GM23248 (cell line): ENCODE data around the gene CTBP2. TPM values are rescaled to one million over a fixed set of nuclear protein-coding genes. Genes with fewer than 3 reads are reported as not detected.

ENCODE experiments used
- DNase-seq: peaks from one replicate; pipeline ENCODE4 v3.0.0-alpha.2; 2015
- H2AFZ ChIP-seq: fragments of 200-600 bp; sonication (generic); 2 replicates; pipeline ENCODE4 v1.6.1; 2016; ENCODE audit warnings: antibody characterized with exemption
- H3F3A ChIP-seq: fragments of 200-600 bp; sonication (generic); 2 replicates; pipeline ENCODE4 v1.6.1; 2016; ENCODE audit warnings: mild to moderate bottlenecking, antibody characterized with exemption, mixed run types; ENCODE audit not compliant: insufficient read depth
- H3K27ac ChIP-seq: fragments of 200-600 bp; sonication (generic); 2 replicates; pipeline ENCODE4 v1.5.1; 2016; ENCODE audit warnings: mild to moderate bottlenecking
- H3K27me3 ChIP-seq: fragments of 200-600 bp; sonication (generic); replicated peaks from 2 replicates; pipeline ENCODE4 v1.6.1; 2016; ENCODE audit warnings: mild to moderate bottlenecking; ENCODE audit not compliant: insufficient read depth
- H3K36me3 ChIP-seq: fragments of 200-600 bp; sonication (generic); 2 replicates; pipeline ENCODE4 v1.6.1; 2016; ENCODE audit warnings: low read depth, mild to moderate bottlenecking
- H3K4me1 ChIP-seq: fragments of 200-600 bp; sonication (generic); 2 replicates; pipeline ENCODE4 v1.6.1; 2016; ENCODE audit warnings: mild to moderate bottlenecking; ENCODE audit not compliant: insufficient read depth
- H3K4me2 ChIP-seq: fragments of 200-600 bp; sonication (generic); one replicate; pipeline ENCODE4 v1.6.1; 2016; ENCODE audit warnings: mild to moderate bottlenecking; ENCODE audit not compliant: unreplicated experiment
- H3K4me3 ChIP-seq: fragments of 200-600 bp; sonication (generic); 2 replicates; pipeline ENCODE4 v1.5.1; 2016; ENCODE audit warnings: mild to moderate bottlenecking
- H3K79me2 ChIP-seq: fragments of 200-600 bp; sonication (generic); 2 replicates; pipeline ENCODE4 v1.6.1; 2016; ENCODE audit warnings: mild to moderate bottlenecking; ENCODE audit not compliant: insufficient read depth
- H3K9ac ChIP-seq: fragments of 200-600 bp; sonication (generic); 2 replicates; pipeline ENCODE4 v1.6.1; 2016; ENCODE audit warnings: mild to moderate bottlenecking
- H3K9me2 ChIP-seq: fragments of 200-600 bp; sonication (generic); 2 replicates; pipeline ENCODE4 v1.6.1; 2016; ENCODE audit warnings: mixed run types, mild to moderate bottlenecking, moderate library complexity; ENCODE audit not compliant: insufficient read depth
- H3K9me3 ChIP-seq: fragments of 200-600 bp; sonication (generic); one replicate; pipeline ENCODE4 v1.6.1; 2017; ENCODE audit warnings: low read depth
- H4K20me1 ChIP-seq: fragments of 200-600 bp; sonication (generic); 2 replicates; pipeline ENCODE4 v1.6.0; 2016; ENCODE audit not compliant: insufficient read depth
- EZH2 ChIP-seq: fragments of 200-600 bp; sonication (generic); IDR thresholded peaks from 2 replicates; pipeline ENCODE4 v1.6.1; 2018; ENCODE audit warnings: antibody characterized with exemption, mild to moderate bottlenecking; ENCODE audit not compliant: insufficient read depth, poor library complexity, severe bottlenecking
- EZH2phosphoT487 ChIP-seq: fragments of 200-600 bp; sonication (generic); IDR thresholded peaks from 2 replicates; pipeline ENCODE4 v1.6.1; 2018; ENCODE audit warnings: antibody characterized with exemption, moderate library complexity, mild to moderate bottlenecking, low read depth; ENCODE audit not compliant: insufficient read depth
- WGBS, 2 experiments: methylation state at CpG; one replicate each; pipeline ENCODE4 v1.1.6; 2015 to 2017; ENCODE audit warnings: low lambda C conversion rate in 2 of 2, low coverage in 1 of 2; ENCODE audit errors: missing lambda C conversion rate in 2 of 2; 5-methylcytosine and 5-hydroxymethylcytosine counted together
- in situ Hi-C: fragments of 300-500 bp; cut with MboI; formaldehyde crosslinking; loops from 2 replicates; pipeline ENCODE4 v1.15.0; 2020
- polyA plus RNA-seq: library from polyadenylated mRNA; unstranded; fragments of >200 nt; fragmentation: Nextera tagmentation; extraction: Ambion mirVana; gene quantifications from 2 replicates; pipeline ENCODE4 v1.2.1, GENCODE V29; 2016
- total RNA-seq: library from RNA; depleted of rRNA; stranded (reverse); fragments of >200 nt; shearing (Covaris generic); gene quantifications from 2 replicates; pipeline ENCODE4 v1.2.3, GENCODE V29; 2014

The CTBP2 gene
- total and polyA plus RNA-seq, 2 experiments from 2014 or later: 52.0 to 65.5 TPM

GRCh38 chr10:125102246-125102645 is 58.1 kb downstream of the CTBP2 start:
- Histone ChIP-seq H3K9ac (no peak overlapping the region; the same call in 1 of the 2 replicates), H3K36me3 (no peaks in the 10 kb centered on the region; the same call in 1 of the 2 replicates), H3K27ac (no peak overlapping the region), H3K79me2 (peaks cover 100% of the 10 kb centered on the region), H3K4me1 (0 out of 2 replicates have a peak, but pooled peaks cover 6% of the 10 kb centered on the region), H2AFZ (no peak overlapping the region), H3K27me3 (no peaks in the 10 kb centered on the region), H3K9me3 (no peaks in the 10 kb centered on the region), H3F3A (no peaks in the 10 kb centered on the region), H4K20me1 (peaks cover 8% of the 10 kb centered on the region; the same call in 1 of the 2 replicates), H3K9me2 (no peaks in the 10 kb centered on the region), H3K4me3 (no peak overlapping the region), H3K4me2 (no peak overlapping the region)
- in situ Hi-C loops: no loop called here
- 77 to 78% methylated on average over 3 of the region's 3 CpGs for WGBS, 2 experiments
- no peak for TF ChIP-seq EZH2phosphoT487
- no peak for TF ChIP-seq EZH2
- peak; percentile 41 for DNase-seq

DNA sequence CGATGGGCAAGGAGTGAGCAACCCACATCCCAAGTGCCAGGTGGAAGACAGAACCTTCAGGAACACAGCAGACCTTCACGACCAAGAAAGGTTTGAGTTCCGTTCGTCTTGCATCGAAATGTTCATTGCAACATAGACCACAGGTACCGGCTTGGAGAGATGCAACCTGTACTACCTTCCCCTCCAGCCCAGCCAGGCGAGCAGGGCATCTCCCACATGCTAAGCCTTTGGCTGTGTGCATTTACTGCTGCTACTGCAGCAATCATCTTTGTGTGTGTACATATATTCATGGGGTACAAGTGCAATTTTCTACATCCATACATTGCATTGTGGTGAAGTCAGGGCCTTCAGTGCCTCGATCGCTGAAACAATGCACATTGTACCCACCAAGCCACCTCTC is 58.8 kb downstream of the CTBP2 start:
- no peaks in the 10 kb centered on the region for H3K27me3 ChIP-seq
- H3K79me2 ChIP-seq: peaks cover 100% of the 10 kb centered on the region
- no peak overlapping the region for H3K9ac ChIP-seq
- no peak overlapping the region for H3K4me3 ChIP-seq
- 0 out of 2 replicates have a peak, but pooled peaks cover 6% of the 10 kb centered on the region for H3K4me1 ChIP-seq
- no peak overlapping the region for H3K4me2 ChIP-seq
- 93 to 97% methylated on average over 8 to 9 of the region's 9 CpGs for WGBS, 2 experiments
- no peaks in the 10 kb centered on the region; the same call in 1 of the 2 replicates for H3K36me3 ChIP-seq
- no peaks in the 10 kb centered on the region for H3K9me3 ChIP-seq
- no peak for DNase-seq
- no peak for TF ChIP-seq EZH2
- no peak for TF ChIP-seq EZH2phosphoT487
- no peak overlapping the region for H2AFZ ChIP-seq
- H3K9me2 ChIP-seq: no peaks in the 10 kb centered on the region
- H3F3A ChIP-seq: no peaks in the 10 kb centered on the region
- H3K27ac ChIP-seq: no peak overlapping the region
- in situ Hi-C loops: no loop called here
- peaks cover 8% of the 10 kb centered on the region; the same call in 1 of the 2 replicates for H4K20me1 ChIP-seq

DNA sequence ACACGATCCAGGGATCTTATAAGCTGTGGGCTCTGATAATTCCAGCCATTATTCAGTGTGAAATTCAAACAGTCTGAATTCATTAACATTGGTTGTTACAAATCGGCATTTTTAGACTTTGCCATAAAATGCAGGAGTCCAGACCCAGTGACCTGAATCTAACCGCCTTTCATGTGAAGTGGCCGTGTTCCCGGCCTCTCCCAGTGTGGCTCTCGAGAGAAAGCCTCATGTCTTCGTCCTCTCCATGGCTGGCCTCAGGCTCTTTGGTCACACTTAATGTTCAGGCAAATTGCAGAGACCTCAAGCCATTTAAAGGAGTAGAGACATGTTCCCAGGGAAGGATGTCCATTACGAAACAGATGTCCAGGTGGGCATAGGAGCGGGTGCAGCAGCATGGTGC is 59.3 kb downstream of the CTBP2 start:
- Histone ChIP-seq H3K9ac (no peak overlapping the region), H3K9me3 (no peaks in the 10 kb centered on the region), H3K4me1 (0 out of 2 replicates have a peak, but pooled peaks cover 6% of the 10 kb centered on the region), H2AFZ (no peak overlapping the region), H3K4me2 (no peak overlapping the region), H3K27me3 (no peaks in the 10 kb centered on the region), H3K79me2 (peaks cover 98% of the 10 kb centered on the region), H4K20me1 (peaks cover 11% of the 10 kb centered on the region), H3K4me3 (no peak overlapping the region), H3K9me2 (no peaks in the 10 kb centered on the region), H3F3A (no peaks in the 10 kb centered on the region), H3K36me3 (no peaks in the 10 kb centered on the region; the same call in 1 of the 2 replicates), H3K27ac (no peak overlapping the region)
- no peak for TF ChIP-seq EZH2phosphoT487
- no peak for TF ChIP-seq EZH2
- WGBS, 2 experiments: 84 to 87% methylated on average over 9 of the region's 9 CpGs
- no peak for DNase-seq
- in situ Hi-C loops: no loop called here

DNA sequence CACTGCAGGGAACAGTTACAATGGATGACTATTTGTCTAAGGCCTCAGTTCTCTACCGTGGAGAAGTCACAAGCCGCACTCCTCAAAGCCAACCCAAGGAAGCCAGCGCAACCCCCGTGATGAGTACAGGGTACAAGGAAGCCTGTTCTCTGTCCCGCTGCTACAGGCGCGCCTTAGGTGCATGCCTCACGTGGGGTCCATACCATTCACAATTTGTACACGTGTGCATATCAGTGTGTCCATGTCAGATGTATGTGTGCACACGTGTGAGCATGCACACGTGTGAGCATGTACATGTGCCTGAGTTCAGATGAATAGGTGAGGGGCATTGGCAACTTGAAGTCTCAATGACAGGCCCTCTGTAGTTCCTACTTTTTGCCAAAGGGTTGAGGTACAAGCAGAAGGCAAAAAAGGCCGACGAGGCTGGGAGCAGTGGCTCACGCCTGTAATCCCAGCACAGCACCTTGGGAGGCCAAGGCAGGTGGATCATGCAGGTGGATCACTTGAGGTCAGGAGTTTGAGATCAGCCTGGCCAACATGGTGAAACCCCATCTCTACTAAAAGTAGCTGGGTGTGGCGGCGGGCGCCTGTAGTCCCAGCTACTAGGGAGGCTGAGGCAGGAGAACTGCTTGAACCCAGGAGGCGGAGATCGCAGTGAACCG is 62.8 kb downstream of the CTBP2 start:
- Histone ChIP-seq H3K36me3 (no peaks in the 10 kb centered on the region), H3K79me2 (peaks cover 98% of the 10 kb centered on the region), H3K9me2 (no peaks in the 10 kb centered on the region), H3F3A (peaks cover 13% of the 10 kb centered on the region), H3K9ac (no peak overlapping the region), H4K20me1 (peaks cover 11% of the 10 kb centered on the region), H3K4me1 (peaks cover 29% of the 10 kb centered on the region), H3K4me3 (no peak overlapping the region), H3K27ac (no peak overlapping the region), H3K27me3 (no peaks in the 10 kb centered on the region), H3K9me3 (no peaks in the 10 kb centered on the region), H2AFZ (no peak overlapping the region), H3K4me2 (no peak overlapping the region)
- 91 to 93% methylated on average over 20 of the region's 20 CpGs for WGBS, 2 experiments
- in situ Hi-C loops: no loop called here
- TF ChIP-seq EZH2 (no peak), EZH2phosphoT487 (no peak)
- DNase-seq: no peak
